HG02759 (cell line): ENCODE measurements around the gene PDCD4.

Experiments used
- ATAC-seq: cut with Tn5 transposase; IDR thresholded peaks from one replicate; pipeline ENCODE4 v1.9.1; 2021; ENCODE audit warnings: mild to moderate bottlenecking, moderate library complexity; ENCODE audit not compliant: unreplicated experiment

PDCD4 gene

GRCh38 chr10:110918269-110918642, 46.5 kb downstream of the PDCD4 start:
- no peak for ATAC-seq

DNA sequence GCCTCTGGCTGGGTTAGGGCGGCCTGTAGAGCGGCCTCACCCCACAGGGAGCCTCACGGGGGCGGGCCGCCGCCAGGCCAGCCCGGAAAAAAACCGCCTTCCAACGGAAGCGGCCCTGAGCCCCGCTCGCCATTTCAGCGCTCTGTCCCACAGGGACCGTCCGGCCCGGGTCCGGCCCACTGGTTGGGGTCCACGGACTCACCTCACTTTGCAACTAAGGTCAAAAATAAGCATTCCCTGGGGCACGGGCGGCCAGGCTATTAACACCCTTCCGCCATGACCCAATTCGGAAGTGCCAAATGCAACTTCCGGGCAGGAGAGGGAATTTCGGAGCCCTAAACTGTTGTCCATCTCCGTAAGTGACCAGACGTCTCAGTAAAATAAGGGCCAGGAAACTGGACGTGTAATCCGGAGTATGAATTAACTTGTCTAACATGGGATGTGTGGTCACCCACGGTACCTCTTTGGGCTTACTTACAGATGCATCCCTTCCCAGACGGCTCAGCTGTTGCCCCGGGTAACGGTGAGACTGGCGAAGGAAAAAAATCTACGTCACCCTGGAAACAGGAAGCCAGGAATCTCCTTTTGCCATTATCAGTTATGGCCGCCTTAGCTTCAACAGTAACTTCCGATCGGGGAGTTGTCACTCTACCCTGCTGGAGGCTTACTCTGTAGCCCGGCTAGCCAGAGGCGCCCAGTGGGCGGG, 47.1 kb downstream of the PDCD4 start, which contains the start of gene BBIP1:
Gene BBIP1 (minus strand): TSS at position 538 of the 706 bp plus-strand sequence. CDS start 1,023 bp downstream, outside the sequence.
- peak; percentile 82 for ATAC-seq

GRCh38 chr10:110919349-110919931, 47.7 kb downstream of the PDCD4 start, which contains the start of gene SHOC2:
TSS of gene SHOC2 (plus strand) at chr10:110919604. CDS start at chr10:110964359, 44,755 bp downstream.
- peak; percentile 12 for ATAC-seq

GRCh38 chr10:110919971-110920881, 48.5 kb downstream of the PDCD4 start:
- ATAC-seq, result peak; percentile 22

- peak; percentile 28 for ATAC-seq
Measured at GRCh38 chr10:110923856-110924493, 52.2 kb downstream of the PDCD4 start.

- no peak for ATAC-seq
Measured at GRCh38 chr10:110927461-110927860, 55.7 kb downstream of the PDCD4 start.

DNA sequence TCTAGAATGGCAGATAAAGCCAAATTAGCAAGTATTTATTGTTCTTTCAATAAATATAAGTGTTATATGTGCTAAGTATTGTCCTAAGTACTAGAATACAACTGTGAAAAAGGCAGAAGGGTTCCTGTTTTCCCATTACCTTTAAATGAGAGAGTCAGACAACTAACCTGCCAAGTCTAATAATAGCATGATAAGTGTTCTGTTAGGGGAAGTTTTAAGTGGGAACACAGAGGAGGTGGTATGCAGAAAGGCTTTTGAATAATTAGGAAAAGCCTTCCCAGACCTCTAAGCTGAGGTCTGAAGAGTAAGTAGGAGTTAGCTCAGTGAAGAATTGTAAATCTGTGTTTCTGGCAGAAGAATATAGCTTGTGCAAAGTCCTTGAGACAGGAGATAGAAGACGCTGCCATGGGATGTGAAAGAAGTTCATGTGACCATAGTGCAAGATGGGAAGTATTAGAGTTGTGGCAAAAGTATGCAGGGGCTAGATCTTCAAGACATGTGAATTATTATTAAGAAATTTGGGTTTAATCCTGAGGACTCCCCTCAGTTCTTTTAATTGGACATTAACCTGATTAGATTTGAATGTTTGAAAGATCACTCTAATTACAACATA, 60.1 kb downstream of the PDCD4 start:
- ATAC-seq, result no peak

- no peak for ATAC-seq
Measured at GRCh38 chr10:110932505-110933180, 60.9 kb downstream of the PDCD4 start.

DNA sequence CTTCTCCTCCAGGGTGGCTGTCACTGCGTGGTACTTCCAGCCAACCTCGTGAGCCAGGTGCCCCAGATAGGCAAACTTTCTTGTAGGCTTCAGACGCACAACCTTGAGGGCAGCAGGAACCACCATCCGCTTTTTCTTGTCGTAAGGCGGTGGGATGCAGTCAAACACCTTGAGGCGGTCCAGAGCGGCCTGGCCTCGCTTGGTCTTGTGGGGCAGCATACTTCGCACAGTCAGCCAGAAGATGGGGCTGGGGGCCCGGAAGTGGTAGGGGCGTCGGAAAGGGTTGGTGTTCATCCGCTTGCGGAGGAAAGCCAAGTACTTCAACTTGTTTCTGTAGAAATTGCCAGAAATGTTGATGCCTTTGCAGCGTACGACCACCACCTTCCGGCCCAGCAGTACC, 65.0 kb downstream of the PDCD4 start:
- ATAC-seq, result no peak

DNA sequence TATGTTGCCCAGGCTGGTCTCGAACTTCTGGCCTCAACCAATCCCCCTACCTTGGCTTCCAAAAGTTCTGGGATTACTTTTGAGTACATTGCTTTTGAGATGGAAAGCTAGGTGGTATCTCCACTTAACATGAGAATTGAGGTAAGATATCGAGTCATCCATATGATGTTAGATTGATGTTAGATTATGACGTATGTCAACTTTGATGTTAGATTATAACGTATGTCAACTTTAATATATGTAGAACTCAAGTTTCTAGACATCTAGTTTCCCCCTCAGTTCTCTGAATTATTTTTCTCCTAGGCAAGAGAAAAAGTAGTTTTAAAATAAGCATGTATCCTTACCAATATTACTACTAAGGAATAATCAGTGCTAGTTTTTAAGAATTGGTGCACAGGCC, 67.7 kb downstream of the PDCD4 start:
- ATAC-seq, result no peak

DNA sequence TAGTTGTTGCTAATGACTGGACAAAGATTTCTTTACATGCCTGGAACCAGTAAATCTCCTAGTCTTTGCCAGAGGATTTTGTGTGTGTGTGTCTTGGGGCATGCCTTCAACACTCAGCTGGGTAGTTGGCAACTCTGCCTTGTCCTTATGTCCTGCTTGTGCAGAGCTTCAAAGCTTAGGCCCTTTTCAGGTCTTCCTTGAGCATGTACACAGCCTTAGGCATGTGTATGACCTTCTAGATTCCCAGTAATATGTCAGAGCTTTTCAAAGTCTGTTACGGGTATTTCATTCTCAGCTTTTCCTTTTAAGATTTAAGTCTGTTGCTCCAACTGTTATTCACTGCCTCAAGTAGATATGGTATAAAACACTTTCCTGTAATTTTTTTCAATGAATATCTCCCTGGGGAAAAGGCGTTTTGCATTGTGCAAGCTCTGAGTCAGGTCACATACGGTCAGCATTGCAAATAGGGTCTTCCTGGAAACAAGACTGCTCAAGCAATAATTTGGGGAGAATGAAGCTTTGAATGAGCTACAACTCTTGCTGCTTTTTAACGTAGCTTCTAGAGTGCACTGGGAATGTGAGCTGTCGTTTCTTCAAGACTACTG, 73.2 kb downstream of the PDCD4 start:
- no peak for ATAC-seq

DNA sequence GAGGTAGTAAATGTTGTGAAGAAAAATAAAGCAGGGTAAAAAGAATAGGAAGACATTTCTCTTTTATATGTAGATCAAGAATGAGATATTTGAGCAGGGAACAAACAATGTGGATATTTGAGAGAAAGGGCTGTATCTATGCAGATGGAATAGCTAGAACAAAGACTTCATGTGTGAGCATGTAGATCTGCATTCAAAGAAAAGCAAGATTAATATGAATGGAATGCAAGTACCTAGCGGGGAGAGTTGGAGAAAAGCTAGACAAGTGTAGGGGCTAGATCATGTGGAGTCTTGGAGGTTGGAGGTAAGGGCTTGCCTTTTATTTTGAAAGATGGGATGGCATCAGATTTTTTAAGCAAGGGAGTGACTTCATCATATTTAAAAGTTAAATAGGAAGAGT, 74.8 kb downstream of the PDCD4 start:
- no peak for ATAC-seq

GRCh38 chr10:110947061-110947595, 75.4 kb downstream of the PDCD4 start:
- no peak for ATAC-seq
